KMS-11 (cell line): ENCODE results near the gene FER1L5.

Source experiments
- H2AFZ ChIP-seq: fragments of 200-600 bp; sonication (generic); 2 replicates; pipeline ENCODE4 v1.6.1; 2016; ENCODE audit warnings: antibody characterized with exemption, mixed run types, low read depth
- H3K27ac ChIP-seq: fragments of 200-600 bp; sonication (generic); 2 replicates; pipeline ENCODE4 v1.6.1; 2016; ENCODE audit warnings: mild to moderate bottlenecking, mixed run types
- H3K27me3 ChIP-seq: fragments of 200-600 bp; sonication (generic); 2 replicates; pipeline ENCODE4 v1.6.1; 2017; ENCODE audit warnings: mild to moderate bottlenecking, low read depth, mixed run types, moderate library complexity; ENCODE audit not compliant: insufficient read depth
- H3K36me3 ChIP-seq: fragments of 200-600 bp; sonication (generic); 2 replicates; pipeline ENCODE4 v1.6.1; 2017; ENCODE audit warnings: mild to moderate bottlenecking, mixed run types; ENCODE audit not compliant: insufficient read depth
- H3K4me1 ChIP-seq: fragments of 200-600 bp; sonication (generic); 2 replicates; pipeline ENCODE4 v1.6.1; 2016; ENCODE audit warnings: mild to moderate bottlenecking, low read depth, mixed run types; ENCODE audit not compliant: poor library complexity, severe bottlenecking
- H3K4me2 ChIP-seq: fragments of 200-600 bp; sonication (generic); 2 replicates; pipeline ENCODE4 v1.7.0; 2016; ENCODE audit warnings: mild to moderate bottlenecking, mixed run types
- H3K4me3 ChIP-seq: fragments of 200-600 bp; sonication (generic); IDR thresholded peaks from 2 replicates; pipeline ENCODE4 v1.6.1; 2017; ENCODE audit warnings: low read depth, low read length, mixed read lengths; ENCODE audit not compliant: insufficient read depth
- H3K79me2 ChIP-seq: fragments of 200-600 bp; sonication (generic); 2 replicates; pipeline ENCODE4 v1.6.1; 2016; ENCODE audit warnings: low read depth, mixed run types; ENCODE audit not compliant: insufficient read depth
- H3K9ac ChIP-seq: fragments of 200-600 bp; sonication (generic); 2 replicates; pipeline ENCODE4 v1.6.1; 2016; ENCODE audit warnings: mild to moderate bottlenecking, mixed run types
- H4K20me1 ChIP-seq: fragments of 200-600 bp; sonication (generic); 2 replicates; pipeline ENCODE4 v1.6.1; 2016; ENCODE audit warnings: mild to moderate bottlenecking, mixed run types; ENCODE audit not compliant: insufficient read depth
- TF ChIP-seq, protein P1 (sequence below): fragments of 200-600 bp; sonication (generic); conservative IDR thresholded peaks from 2 replicates; pipeline ENCODE4 v1.6.1; 2017; ENCODE audit warnings: low read depth, mild to moderate bottlenecking, antibody characterized with exemption, low read length, moderate library complexity, mixed read lengths

The FER1L5 gene

DNA sequence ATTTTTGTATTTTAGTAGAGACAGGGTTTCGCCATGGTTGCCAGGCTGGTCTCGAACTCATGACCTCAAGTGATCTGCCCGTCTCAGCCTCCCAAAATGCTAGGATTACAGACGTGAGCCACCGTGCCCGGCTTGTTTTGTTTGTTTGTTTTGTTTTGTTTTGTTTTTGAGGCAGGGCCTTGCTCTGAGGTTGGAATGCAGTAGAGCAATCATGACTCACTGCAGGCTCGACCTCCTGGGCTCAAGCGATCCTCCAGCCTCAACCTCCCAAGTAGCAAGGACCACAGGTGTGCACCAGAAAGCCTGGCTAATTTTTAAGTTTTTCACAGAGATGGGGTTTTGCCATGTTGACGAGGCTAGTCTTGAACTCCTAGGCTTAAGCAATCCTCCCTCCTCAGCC is 109.2 kb downstream of the FER1L5 start:
- no peak overlapping the region for H3K4me3 ChIP-seq
- H4K20me1 ChIP-seq = no peaks in the 10 kb centered on the region
- no peak overlapping the region for H2AFZ ChIP-seq
- TF ChIP-seq, protein P1, sequence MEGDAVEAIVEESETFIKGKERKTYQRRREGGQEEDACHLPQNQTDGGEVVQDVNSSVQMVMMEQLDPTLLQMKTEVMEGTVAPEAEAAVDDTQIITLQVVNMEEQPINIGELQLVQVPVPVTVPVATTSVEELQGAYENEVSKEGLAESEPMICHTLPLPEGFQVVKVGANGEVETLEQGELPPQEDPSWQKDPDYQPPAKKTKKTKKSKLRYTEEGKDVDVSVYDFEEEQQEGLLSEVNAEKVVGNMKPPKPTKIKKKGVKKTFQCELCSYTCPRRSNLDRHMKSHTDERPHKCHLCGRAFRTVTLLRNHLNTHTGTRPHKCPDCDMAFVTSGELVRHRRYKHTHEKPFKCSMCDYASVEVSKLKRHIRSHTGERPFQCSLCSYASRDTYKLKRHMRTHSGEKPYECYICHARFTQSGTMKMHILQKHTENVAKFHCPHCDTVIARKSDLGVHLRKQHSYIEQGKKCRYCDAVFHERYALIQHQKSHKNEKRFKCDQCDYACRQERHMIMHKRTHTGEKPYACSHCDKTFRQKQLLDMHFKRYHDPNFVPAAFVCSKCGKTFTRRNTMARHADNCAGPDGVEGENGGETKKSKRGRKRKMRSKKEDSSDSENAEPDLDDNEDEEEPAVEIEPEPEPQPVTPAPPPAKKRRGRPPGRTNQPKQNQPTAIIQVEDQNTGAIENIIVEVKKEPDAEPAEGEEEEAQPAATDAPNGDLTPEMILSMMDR = no peak
- H3K36me3 ChIP-seq = no peaks in the 10 kb centered on the region
- H3K27ac ChIP-seq = no peak overlapping the region
- no peaks in the 10 kb centered on the region for H3K79me2 ChIP-seq
- H3K4me2 ChIP-seq = no peak overlapping the region
- H3K9ac ChIP-seq = no peak overlapping the region
- H3K27me3 ChIP-seq = no peaks in the 10 kb centered on the region
- H3K4me1 ChIP-seq = no peaks in the 10 kb centered on the region

DNA sequence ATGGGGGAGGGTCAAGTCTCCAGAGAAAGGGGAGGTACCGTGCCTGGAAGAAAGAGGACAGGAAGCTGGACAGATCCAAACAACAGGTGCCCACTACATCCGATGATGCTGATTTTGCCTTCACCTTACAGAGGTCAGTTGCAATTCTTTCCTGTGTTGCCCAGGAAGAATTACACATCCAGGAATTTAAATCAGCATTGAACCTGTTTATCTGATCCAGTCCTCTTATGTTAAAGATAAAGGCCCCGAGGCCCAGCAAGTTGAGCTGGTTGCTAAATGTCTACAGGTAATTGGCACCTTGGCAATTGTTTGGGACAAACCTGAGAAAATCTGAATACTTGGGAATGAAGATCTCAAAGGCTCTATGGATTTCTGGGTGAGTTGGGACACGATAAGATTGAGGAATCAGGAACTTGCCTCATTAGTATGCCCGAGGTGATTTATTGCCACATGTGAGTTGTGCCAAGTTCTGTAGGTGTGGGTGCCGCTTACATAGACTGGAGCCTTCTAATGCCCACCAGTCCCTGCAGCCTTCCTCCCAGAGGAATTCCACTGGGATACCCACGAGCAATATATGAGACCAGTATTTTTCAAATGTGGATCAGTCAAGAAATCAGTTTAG is 111.2 kb downstream of the FER1L5 start:
- no peaks in the 10 kb centered on the region for H3K4me1 ChIP-seq
- no peaks in the 10 kb centered on the region for H4K20me1 ChIP-seq
- H3K27me3 ChIP-seq = no peaks in the 10 kb centered on the region
- H3K79me2 ChIP-seq = no peaks in the 10 kb centered on the region
- H3K4me2 ChIP-seq = no peak overlapping the region
- TF ChIP-seq, protein P1 = no peak
- H3K27ac ChIP-seq = no peak overlapping the region
- H3K36me3 ChIP-seq = no peaks in the 10 kb centered on the region
- H3K9ac ChIP-seq = no peak overlapping the region
- no peak overlapping the region for H3K4me3 ChIP-seq
- no peak overlapping the region for H2AFZ ChIP-seq

DNA sequence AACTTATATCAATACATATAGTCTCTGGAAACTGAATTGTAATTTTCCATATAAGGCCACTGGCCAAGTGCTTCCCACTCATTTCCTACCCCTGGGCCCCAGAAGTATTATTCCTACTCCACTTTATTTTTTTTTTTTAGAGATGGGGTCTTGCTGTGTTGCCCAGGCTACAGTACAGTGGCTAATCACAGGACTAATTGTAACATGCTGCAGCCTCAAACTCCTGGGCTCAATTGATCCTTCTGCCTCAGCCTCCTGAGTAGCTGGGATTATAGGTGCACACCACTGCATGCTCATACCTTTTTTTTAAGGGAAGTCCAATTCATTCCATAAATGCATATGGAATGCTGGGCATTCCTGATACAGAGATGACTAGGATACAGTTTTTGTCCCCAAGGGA is 111.8 kb downstream of the FER1L5 start:
- H3K27ac ChIP-seq = no peak overlapping the region
- no peak overlapping the region for H3K4me2 ChIP-seq
- H4K20me1 ChIP-seq = no peaks in the 10 kb centered on the region
- H3K9ac ChIP-seq = no peak overlapping the region
- no peak overlapping the region for H3K4me3 ChIP-seq
- no peaks in the 10 kb centered on the region for H3K36me3 ChIP-seq
- H2AFZ ChIP-seq = no peak overlapping the region
- H3K27me3 ChIP-seq = no peaks in the 10 kb centered on the region
- H3K79me2 ChIP-seq = no peaks in the 10 kb centered on the region
- no peaks in the 10 kb centered on the region for H3K4me1 ChIP-seq
- TF ChIP-seq, protein P1 = no peak
